Activated T-cell treated with anti-CD3 and anti-CD28 coated beads, Interleukin-2, amount 50 U/mL, for 1 hour (primary cell): ENCODE results near the gene PTPRF.

Source experiments
- DNase-seq: peaks from one replicate; pipeline ENCODE4 v3.0.0-alpha.2; 2020

PTPRF gene

GRCh38 chr1:43554444-43554992 lies 23.8 kb downstream of the PTPRF start:
- DNase-seq = no peak

GRCh38 chr1:43556782-43557181 lies 26.1 kb downstream of the PTPRF start:
- DNase-seq = no peak

- no peak for DNase-seq
Measured at GRCh38 chr1:43557744-43558245, 27.1 kb downstream of the PTPRF start.

GRCh38 chr1:43558346-43558841 lies 27.7 kb downstream of the PTPRF start:
- no peak for DNase-seq

GRCh38 chr1:43559714-43560113 lies 29.0 kb downstream of the PTPRF start:
- no peak for DNase-seq

GRCh38 chr1:43560286-43560685 lies 29.6 kb downstream of the PTPRF start:
- no peak for DNase-seq

- no peak for DNase-seq
Measured at GRCh38 chr1:43563876-43564539, 33.3 kb downstream of the PTPRF start.

- no peak for DNase-seq
Measured at GRCh38 chr1:43564551-43565348, 34.1 kb downstream of the PTPRF start.

- DNase-seq = peak; percentile 28
Measured at GRCh38 chr1:43565600-43566360, 35.1 kb downstream of the PTPRF start.

GRCh38 chr1:43566382-43567044 lies 35.8 kb downstream of the PTPRF start:
- DNase-seq = no peak

GRCh38 chr1:43569175-43569574 lies 38.5 kb downstream of the PTPRF start:
- DNase-seq = no peak

- DNase-seq = no peak
Measured at GRCh38 chr1:43570277-43570676, 39.6 kb downstream of the PTPRF start.

GRCh38 chr1:43570715-43571114 lies 40.0 kb downstream of the PTPRF start:
- no peak for DNase-seq

- DNase-seq = no peak
Measured at GRCh38 chr1:43572084-43572483, 41.4 kb downstream of the PTPRF start.

- DNase-seq = no peak
Measured at GRCh38 chr1:43572538-43572937, 41.9 kb downstream of the PTPRF start.

GRCh38 chr1:43573066-43573800 lies 42.5 kb downstream of the PTPRF start:
- no peak for DNase-seq

GRCh38 chr1:43576521-43576920 lies 45.8 kb downstream of the PTPRF start:
- no peak for DNase-seq

GRCh38 chr1:43577655-43578542 lies 47.2 kb downstream of the PTPRF start:
- DNase-seq = no peak

GRCh38 chr1:43580039-43580438 lies 49.4 kb downstream of the PTPRF start:
- no peak for DNase-seq

GRCh38 chr1:43582162-43582566 lies 51.5 kb downstream of the PTPRF start:
- DNase-seq = no peak

GRCh38 chr1:43583058-43583457 lies 52.4 kb downstream of the PTPRF start:
- no peak for DNase-seq
